Activated T-helper 1 cell treated with Interleukin-2 at 50 U/mL for 16 hours (primary cell): ENCODE results near the gene NUDT3.
"Not testable (repeated sequence)": the region's sequence is repeated elsewhere in the genome, so short reads cannot be mapped to it uniquely, and the experiment has no call there.

Source experiments
- DNase-seq: peaks from one replicate; pipeline ENCODE4 v3.0.0-alpha.2; 2020; ENCODE audit warnings: low read depth

Gene NUDT3

DNA sequence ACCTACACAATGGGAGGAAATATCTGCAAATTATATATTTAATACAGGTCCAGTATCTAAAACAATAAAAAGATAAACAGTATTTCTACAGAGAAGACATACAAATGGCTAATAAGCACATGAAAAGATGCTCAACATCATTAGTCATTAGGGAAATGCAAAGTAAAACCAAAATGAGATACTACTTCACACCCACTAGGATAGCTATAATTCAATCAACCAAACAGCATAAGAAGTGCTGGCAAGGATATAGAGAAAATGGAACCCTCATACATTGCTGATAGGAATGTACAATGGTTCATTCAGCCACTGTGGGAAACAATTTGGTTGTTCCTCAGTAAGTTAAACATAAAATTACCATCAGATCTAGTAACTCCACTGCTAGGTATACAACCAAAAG, 48.7 kb downstream of the NUDT3 start:
- DNase-seq = no peak

DNA sequence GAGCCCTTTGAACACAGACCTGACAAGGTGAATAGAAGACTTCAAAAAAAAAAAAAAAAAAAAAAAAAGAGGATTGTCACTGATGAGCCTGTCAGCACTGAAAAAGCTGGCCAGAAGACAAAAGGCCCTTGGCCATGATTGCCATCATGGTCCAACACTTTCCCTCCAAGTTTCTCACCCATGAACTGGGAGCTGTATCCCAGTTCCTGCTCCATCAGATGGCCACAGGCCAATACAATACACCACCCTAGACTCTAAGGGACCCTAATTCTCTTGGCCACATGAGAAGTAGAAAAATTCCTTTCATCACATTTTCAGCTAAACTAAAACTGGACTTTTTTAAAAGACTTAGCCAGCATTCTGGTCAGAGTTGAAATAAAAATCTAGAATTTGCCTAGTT, 50.2 kb downstream of the NUDT3 start:
- no peak for DNase-seq

DNA sequence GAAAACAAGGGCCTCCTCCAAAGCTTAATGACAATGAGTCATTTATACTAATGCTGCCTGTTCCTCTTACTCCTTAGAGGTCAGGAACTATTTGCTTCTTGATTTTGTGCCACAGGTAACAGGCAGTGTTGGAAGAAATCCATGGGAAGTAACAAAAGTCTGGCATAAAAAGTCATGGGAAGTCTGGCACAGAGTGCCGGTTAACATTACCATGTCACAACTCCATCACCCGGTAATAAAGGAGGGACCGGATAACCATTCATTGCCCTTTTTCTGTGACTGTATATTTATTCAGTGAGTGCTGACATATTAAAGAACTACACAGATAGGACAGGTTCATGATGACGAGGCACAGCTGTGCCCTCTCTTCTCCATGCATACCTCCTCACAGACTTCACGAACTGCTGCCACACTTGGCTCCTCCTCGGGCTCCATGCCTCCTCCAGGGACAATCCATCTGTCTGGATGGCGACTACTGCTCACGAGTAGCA, 50.9 kb downstream of the NUDT3 start:
- no peak for DNase-seq

DNA sequence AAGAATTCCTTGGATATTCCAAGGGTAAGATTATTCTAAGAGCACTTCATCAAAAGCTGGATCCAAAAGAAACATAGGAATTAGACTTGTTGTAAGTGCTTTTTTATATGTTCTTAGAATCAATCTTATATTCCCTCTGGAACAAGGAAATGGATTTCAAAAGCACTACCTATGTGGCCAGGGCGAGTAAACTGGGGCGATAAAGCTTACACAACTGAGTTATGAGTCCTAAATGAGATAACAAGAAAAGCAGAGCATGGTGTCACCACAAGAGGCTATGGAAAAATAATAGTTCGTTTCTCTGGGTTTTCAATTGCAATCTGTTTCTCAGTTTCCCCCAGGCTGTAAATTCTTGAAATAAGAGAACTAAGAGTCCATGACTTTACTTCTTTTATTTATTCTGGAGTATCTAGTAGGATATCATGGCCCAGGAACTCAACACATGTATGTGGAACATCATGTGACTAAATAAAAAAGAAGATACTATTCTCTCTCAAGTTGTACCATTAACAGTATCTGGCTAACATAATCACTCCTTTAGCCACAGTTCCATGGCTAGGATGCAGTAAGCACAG, 51.5 kb downstream of the NUDT3 start:
- DNase-seq = no peak

DNA sequence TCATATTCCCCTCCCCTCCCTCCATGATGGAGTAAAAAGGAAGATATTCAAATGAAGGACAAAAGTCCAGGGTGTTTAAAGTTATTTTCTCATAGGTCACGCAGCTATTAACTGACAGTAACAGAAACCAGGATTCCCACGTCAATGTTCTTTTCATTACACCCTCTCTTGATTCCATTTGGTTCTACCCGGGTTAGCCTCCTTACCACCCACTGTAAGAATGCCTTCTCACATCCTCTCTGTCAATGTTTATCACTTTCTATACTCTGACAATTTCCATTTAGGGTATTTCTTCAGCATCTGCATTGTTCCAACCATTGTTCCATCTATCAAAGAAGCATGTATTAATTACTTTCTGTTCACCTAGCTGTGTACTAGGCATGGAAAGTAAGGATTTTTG, 52.1 kb downstream of the NUDT3 start:
- DNase-seq = no peak

DNA sequence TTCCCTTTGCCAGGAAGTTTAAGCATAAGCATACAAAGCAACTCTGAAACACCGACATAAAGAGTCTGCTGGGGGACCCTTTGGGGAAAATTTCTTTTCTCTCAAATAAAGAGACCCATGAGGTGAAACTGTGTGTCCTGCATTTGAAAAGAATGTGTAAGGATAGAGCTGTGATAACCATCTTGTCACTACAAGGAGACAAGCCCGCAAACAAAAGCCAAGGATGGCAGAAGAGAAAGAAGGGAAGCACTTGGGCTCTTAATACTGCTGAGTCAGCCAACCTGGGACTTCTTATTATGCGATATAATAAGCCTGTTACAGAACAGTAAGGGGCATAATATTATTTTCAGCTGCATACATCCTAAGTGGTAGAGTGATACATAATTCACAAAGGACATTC, 52.5 kb downstream of the NUDT3 start:
- DNase-seq = no peak

DNA sequence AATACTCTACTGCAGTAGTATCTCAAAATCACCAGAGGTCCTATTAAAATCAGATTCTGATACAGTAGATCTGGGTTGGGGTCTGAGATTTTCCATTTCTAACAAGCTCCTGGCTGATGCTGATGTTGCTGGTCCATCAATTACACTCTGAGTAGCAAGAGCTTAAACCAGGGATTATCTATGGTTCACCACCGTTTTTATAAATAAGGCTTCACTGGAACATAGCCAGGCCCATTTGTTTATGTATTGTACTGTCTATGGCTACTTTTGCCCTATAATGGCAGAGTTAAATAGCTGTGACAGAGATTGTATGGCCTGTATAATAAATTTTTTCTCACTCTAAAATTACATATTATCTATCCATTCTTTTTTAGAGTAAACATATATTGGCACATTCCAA, 53.0 kb downstream of the NUDT3 start:
- DNase-seq = no peak

DNA sequence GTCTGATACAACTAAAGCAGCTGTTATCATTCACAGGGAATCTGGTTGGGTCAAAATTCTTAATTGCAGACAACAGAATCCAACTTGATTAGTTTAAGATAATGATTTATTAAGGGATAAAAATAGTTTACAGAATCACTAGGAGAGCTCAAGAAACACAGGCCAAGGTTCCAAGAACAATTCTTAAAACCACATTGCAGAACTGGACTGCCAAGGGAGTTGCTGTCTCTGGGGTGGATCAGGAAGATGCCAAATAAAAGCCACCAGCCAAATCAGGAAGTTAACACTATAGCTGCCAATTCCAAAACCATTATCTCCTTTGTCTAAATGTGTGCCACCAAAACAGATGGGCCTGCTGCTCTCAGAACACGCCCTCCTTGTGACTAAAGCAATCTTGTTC, 53.7 kb downstream of the NUDT3 start:
- DNase-seq = no peak

DNA sequence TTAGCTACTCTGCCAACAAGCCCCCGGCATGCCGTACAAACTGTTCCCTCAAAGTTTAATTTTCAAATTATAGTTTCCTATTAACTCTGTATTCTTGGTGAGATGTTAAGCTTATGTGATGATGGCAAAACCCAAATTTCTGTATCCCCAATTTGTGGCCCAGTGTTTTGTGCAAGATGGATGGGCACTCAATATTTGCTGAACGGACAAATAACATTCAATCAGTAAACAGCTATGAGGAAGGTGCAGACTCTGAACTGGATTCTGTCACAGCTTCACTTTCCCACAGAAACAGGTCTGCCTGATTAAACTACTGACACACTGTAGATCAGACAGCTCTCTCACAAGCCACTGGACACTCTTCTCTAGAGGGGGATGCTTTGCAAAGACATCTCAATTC, 54.1 kb downstream of the NUDT3 start:
- no peak for DNase-seq

DNA sequence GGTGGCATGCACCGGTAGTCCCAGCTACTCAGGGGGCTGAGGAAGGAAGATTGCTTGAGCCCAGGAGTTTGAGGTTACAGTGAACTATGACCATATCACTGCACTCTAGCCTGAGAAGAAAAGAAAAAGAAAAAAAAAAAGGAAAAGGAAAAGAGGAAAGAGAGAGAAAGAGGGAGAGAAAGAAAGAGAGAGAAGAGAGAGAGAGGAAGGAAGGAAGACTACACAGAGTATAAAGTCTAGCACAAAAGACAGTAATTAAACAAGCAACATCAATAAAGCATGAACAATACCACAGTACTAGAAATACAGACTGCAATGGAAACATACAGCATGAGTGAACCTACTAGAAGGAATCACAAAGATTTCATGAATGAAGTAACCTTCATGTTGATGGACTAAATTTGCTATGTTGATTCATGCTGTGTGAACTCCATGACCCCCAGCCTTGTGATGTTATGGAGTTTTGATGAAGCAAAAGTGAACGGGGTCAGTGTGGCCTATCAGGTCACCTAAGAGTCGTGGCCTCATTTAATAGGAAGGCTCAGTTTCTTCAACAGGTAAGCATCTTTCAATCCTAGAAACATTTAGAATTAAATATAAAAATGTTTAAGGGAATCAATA, 57.6 kb downstream of the NUDT3 start:
- DNase-seq = no peak

DNA sequence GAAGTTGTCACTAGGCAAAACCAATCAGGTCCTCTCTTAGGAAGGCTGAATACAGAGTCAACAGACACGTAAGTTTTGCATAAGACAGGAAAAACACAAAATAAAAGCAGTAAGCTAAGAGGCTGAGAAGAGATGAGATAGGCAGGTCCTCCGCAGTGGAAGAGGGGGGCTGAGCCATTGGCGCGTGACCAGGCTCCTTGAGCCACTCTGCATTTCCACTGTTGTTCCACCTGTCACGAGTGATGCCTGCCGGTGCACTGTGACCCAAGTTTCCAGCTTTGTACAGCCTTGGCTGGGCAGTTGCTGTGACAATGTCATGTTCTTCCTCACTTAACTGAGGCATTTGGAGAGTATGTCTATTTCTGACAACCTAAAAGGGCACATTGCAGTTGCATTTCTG, 58.6 kb downstream of the NUDT3 start:
- DNase-seq = no peak

DNA sequence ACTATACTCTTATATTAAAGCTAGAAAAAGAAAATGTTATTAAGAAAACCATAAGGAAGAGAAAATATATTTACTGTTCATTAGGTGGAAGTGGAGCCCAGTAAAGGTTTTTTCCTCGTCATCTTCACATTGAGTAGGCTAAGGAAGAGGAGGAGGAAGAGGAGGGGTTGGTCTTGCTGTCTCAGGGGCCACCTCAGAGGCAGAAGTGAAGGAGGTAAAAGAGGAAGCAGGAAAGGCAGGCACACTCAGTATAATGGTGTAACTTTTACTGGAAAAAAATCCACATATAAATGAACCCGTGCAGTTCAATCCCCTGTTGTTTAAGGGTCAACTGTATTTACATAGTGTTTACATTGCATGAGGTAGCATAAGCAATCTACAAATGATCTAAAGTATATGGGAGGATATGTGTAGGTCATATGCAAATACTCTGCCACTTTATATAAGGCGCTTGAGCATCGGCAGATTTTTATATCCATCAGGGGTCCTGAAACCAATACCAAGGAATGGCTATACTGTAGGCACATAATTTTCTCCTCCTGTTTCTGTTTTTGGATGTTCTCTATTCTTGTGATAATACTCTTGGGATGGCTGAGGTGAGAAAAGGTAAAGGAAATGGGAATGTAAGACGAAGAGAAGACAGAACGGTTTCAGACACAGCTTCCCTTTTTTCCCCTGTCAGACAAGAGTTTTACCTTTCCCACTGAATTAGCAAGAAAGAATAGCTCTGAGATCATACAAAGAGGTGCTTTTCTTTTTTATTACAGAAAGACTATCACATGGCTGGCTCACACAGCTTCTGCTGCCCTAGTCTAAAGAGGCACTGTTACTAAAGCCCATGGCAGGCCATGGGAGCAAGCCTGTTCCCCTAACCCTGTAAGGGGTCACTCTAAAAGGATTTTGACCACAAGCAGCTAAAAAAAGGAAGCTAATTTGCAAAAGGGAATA, 59.9 kb downstream of the NUDT3 start:
- DNase-seq = no peak

DNA sequence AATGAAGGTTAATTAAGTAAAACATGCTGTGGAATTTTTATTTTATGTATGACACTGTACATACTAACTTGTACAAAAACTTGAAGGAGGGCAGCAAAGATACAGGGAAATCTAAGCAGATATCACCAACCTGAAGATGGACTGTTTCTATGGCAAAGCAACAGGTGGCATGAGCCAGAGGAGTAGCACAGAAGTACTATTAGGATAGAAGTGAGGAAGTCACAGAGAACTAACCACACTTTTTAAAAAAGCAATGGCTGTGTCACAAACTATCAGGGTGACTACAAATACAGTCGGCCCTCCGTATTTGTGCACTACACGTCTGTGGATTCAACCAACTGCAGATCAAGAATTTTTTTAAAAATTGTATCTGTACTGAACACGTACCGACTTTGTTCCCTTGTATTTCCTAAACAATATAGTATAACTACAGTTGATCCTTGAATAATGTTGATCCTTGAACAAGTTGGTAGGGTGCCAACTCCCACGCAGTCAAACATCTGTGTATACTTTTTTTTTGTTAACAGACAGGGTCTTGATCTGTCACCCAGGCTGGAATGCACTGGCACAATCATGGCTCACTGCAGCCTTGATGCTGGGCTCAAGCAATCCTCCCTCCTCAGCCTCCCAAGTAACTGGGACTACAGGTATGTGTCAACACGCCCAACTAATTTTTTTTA, 61.0 kb downstream of the NUDT3 start:
- DNase-seq = no peak

DNA sequence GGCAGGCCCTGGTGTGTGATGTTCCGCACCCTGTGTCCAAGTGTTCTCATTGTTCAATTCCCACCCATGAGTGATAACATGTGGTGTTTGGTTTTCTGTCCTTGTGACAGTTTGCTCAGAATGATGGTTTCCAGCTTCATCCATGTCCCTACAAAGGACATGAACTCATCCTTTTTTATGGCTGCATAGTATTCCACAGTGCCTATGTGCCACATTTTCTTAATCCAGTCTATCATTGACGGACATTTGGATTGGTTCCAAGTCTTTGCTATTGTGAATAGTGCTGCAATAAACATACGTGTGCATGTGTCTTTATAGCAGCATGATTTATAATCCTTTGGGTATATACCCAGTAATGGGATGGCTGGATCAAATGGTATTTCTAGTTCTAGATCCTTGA, 62.7 kb downstream of the NUDT3 start:
- not testable (repeated sequence) for DNase-seq

DNA sequence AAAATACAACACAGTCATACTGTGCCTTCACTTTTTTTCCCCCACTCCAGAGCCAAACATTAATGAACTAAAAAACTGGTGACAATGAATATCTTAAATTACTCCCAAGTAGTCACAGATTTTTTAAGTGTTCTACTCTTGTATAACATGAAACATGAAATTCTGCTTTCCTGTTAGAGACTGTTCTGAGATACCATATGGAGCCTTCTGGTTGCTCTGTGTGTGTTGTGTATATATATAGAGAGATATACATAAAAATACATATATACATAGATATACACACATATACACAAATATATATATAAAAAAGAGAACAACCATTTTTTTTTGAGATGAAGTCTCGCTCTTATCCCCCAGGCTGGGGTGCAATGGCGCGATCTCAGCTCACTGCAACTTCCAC, 63.5 kb downstream of the NUDT3 start:
- no peak for DNase-seq

DNA sequence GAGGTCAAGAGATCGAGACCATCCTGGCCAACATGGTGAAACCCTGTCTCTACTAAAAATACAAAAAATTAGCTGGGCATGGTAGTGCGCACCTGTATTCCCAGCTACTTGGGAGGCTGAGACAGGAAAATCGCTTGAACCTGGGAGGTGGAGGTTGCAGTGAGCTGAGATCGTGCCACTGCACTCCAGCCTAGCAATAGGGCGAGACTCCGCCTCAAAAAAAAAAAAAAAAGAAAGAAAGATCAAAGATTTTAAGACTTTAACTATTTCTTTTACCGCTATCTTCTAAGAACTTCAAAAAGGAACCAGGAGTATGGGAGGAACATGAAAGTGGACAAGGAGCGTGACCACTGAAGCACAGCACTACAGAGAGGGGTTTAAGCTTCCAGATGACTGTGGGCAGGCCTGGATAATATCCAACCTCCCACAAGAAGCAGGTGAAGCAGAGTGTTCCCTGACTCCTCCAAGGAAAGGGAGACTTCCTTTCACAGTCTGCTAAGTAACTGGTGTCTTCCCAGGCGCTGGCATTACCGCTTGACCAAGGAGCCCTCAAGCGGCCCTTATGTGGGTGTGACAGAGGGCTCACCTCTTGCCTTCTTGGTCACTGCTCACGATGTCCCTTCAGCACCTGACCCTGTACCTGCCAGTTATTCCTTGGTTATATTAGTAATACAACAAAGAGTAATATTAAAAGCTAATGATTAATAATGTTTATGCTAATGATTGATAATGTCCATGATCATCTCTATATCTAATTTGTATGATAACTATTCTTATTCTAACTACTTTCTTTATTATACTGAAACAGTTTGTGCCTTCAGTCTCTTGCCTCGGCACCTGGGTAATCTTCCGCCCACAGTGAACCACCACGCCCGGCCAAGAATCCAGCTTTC, 64.9 kb downstream of the NUDT3 start:
- not testable (repeated sequence) for DNase-seq

DNA sequence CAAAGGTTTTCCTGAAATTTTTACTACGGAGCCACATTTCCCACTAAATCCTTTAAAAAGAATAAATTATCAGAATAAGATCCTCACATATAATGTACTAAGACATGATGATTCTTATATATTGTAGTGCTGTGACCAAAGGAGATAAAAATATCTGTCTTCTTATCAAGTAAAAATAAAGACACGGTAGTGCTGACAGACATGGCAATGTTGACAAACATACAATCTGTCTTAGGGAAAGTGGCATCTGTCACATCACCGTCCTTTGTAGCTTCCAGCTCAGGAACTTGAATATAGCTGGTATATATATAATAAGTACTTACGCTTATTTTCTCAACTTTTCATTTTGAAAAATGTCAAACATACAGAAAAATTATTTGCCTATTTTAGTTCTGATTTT, 66.8 kb downstream of the NUDT3 start:
- no peak for DNase-seq

DNA sequence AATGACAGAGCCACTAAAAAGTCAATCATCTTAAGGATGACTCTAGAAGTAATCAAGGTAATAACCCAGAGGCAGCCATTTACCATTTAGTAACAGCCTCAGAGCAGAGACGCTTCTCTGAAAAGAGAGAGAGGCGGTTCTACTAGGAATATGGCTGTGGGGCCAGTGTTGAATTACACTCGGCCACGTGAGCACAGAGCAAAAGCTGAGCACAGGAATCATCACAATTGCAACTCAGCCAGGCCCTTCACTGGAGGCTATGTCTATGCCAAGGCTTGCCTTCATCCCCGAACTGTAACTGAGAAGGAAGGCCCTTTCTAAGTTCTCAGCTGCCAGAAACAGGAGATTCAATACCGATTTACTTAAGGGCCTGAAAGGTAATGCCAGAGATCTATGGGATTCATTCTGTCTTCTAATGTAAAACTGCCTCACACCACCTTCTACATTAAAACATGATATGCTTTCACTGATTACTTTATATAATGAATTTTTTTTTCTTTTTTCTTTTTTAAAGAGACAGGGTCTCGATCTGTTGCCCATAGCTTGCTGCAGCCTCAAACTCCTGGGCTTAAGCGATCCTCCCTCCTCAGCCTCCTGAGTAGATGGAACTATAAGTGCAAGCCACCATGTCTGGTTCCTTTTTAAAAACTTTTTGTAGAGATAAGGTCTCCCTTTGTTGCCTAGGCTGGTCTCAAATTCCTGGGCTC, 67.6 kb downstream of the NUDT3 start:
- no peak for DNase-seq

DNA sequence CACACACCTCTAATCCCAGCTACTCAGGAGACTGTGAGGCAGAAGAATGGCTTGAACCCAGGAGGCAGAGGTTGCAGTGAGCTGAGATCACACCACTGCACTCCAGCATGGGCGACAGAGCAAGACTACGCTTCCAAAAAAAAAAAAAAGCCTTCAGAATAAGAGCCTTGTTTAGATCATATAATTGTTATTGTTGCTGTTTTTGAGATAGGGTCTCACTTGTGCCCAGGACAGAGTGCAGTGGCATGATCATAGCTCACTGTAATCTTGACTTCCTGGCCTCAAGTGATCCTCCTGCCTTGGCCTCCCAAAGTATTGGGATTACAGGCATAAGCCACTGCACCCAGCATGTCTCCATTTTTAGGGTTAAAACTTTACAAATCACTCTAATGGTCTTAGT, 68.2 kb downstream of the NUDT3 start:
- not testable (repeated sequence) for DNase-seq

DNA sequence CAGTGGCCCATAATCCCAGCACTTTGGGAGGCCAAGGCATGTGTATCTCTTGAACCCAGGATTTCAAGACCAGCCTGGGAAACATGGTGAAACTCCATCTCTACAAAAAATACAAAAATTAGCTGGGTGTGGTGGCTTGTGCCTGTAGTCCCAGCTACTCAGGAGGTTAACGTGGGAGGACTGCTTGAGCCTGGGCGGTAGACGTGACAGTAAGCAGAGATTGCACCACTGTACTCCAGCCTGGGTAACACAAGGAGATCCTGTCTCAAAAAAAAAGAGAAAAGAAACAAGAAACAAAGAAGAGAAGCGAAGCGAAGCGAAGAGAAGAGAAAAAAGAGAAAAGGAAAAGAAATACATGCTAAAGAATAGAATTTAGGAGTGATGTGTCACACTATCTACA, 69.2 kb downstream of the NUDT3 start:
- DNase-seq = no peak

DNA sequence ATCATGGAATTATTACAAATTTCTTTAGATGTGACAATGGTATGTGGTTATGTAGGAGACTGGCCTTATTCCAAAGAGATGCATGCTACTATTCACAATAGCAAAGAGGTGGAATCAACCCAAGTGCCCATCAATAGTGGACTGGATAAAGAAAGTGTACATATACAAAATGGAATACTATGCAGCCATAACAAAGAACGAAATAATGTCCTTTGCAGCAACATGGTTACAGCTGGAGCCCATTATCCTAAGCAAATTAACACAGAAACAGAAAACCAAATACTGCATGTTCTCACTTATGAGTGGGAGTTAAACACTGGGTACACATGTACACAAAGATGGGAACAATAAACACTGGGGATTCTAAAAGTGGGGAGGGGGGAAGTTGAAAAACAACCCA, 69.7 kb downstream of the NUDT3 start:
- DNase-seq = no peak
